H1 (cell line): ENCODE measurements around the gene KRT24. TPM values are rescaled to one million over a fixed set of nuclear protein-coding genes. Genes with fewer than 3 reads are reported as not detected.

Experiments used
- TBP ChIP-seq: IDR thresholded peaks from 2 replicates; pipeline ENCODE4 v1.6.1; 2011; ENCODE audit warnings: low read depth, low read length, improper control_type of control experiment
- polyA plus RNA-seq, 7 experiments: library from polyadenylated mRNA; depleted of rRNA in 3 of 7; stranded (reverse) in 5 of 7; unstranded in 2 of 7; fragments of >200 nt in 5 of 7; fragments of 200-250 nt in 2 of 7; gene quantifications; 1 replicate in 5 of 7; 2 replicates in 1 of 7; 4 replicates in 1 of 7; pipeline versions ENCODE4 v1.2.1 to v1.2.3, GENCODE V29; 2011 to 2013; ENCODE audit warnings: missing spikeins in 2 of 7, mixed read lengths in 2 of 7
- total RNA-seq: library from RNA; stranded (reverse); fragmentation: NEBNext Ultra II Directional; extraction: Animal tissue kit (Norgen Biotek cat#: 25700); gene quantifications from 2 replicates; pipeline ENCODE4 v1.2.1, GENCODE V29; 2021

The KRT24 gene
- total and polyA plus RNA-seq, 2 of the 8 experiments (the other 6 are each of a cell fraction or from before 2014, with no cell fraction given), result not detected

DNA sequence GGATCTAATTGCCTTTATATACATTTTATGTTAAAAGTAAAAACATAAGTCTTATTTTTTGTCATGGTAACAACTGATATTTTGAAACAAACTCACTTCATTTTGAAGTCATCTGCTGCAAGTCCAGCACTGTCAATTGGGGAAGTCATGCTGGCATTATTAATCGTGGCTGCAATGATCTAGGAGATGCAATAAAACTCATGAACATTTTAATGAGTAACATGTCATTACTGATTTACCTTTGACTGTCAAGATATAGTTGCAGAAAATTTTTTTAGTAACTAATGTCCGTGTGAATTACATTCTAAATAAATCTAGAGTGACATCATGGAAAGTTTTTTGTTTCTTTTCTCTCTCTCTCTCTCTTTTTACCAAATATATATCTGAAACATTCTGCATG is 17.3 kb upstream of the KRT24 start (continued):
- TF ChIP-seq TBP, result no peak
